GM21619 (cell line): ENCODE data around the gene FOXD3.
A peak's percentile ranks its signal among the peaks of the same experiment; 100 is the strongest.
"Not testable (repeated sequence)": the region's sequence is repeated elsewhere in the genome, so short reads cannot be mapped to it uniquely, and the experiment has no call there.

Experiments used
- ATAC-seq: cut with Tn5 transposase; IDR thresholded peaks from one replicate; pipeline ENCODE4 v1.9.1; 2021; ENCODE audit not compliant: unreplicated experiment

Gene FOXD3

DNA sequence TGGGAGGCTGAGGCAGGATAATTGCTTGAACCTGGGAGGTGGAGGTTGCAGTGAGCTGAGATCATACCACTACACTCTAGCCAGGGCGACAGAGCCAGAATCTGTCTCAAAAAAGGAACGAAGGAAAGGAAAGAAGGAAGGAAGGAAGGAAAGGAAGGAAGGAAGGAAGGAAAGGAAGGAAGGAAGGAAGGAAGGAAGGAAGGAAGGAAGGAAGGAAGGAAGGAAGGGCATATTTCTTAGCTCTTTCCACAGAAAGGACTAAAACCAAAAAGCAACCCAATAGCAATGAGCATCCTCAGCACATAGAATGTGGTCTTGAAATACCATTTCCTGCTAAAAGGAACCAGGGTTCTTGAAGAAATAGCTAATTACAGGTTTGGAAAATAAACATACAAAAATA lies 33.9 kb downstream of the FOXD3 start:
- not testable (repeated sequence) for ATAC-seq

DNA sequence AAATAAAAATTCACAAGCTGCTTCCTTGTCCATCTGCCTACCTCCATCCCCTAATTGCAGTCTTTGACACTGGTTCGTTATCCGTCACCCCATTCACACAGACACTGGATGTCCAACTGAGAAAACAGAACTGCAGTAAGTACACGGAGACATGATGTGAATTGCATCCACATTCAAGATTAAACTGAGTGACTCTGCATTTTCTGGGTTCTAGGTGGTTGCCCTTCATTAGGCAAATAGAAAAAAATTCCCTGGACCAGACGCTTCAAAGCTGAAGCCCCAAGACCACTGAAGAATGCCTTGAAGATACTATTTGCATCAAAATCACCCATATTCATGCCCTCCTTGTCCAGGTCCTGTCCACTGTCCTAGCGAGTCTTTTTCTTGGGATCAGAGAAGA lies 37.2 kb downstream of the FOXD3 start:
- ATAC-seq: no peak

DNA sequence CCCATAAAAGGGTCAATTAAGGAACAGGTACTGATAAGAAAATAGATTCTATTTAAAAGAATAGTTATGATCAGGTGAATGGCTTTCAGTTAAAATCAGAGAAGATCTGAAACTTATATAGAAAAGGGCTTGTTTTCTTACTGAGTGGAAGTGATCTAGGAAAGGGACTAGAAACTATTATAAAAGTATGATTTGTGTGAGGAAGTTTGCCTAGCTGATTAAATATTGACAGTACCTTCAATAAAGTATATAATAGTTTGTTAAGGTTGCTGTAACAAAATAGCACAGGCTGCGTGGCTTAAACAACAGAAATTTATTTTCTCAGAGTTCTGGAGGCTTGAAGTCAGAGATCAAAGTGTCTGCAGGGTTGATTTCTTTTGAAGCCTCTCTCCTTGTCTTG lies 39.7 kb downstream of the FOXD3 start:
- no peak for ATAC-seq

DNA sequence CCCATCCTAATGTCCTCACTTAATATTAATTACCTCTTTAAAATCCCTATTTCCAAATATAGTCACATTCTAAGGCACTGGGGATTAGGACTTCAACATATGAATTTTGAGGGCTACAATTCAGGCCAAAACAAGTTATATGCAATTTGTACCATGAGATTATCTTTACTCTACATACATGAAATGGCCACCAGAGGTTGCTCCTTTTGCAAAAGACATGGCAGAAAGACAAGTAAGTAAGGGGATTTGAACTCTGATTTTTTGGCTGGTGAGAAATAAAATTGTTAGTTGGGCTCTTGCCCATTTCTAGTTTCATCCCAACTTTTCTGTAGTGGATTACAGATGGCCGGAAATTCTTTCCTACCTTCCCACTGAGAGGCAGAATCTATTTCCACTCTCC lies 40.2 kb downstream of the FOXD3 start:
- no peak for ATAC-seq

GRCh38 chr1:63363014-63363413 lies 40.6 kb downstream of the FOXD3 start:
- ATAC-seq: no peak

DNA sequence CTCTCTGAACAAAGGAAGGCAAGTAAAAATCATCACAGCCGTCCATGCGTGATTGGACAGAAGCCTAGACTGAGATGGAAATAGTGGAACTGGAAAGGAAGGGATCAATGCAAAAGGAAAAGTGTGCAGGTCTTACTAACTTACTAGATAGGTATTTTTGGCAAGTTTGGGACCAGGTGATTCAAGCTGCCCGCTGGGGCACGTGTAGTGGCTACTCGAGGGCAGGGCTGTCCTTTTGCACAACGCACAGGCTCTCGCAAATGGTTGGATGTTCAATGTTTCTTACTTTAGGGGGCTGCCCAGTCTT lies 44.5 kb downstream of the FOXD3 start:
- ATAC-seq: no peak

- ATAC-seq: peak; percentile 93
These were observed 45.1 kb downstream of the FOXD3 start, which contains the start of gene ALG6 for GRCh38 chr1:63367215-63368103. Gene ALG6, plus strand, starts transcription at chr1:63367627. Its CDS starts 3,351 bp downstream, at chr1:63370978.

- ATAC-seq: no peak
These were observed 45.8 kb downstream of the FOXD3 start for GRCh38 chr1:63368131-63368530.
